Gastroesophageal sphincter (tissue), 4 donors: ENCODE results near the gene GABRA6. TPM values are rescaled to one million over a fixed set of nuclear protein-coding genes. Genes with fewer than 3 reads are reported as not detected.

Experiments used
- ATAC-seq: fragments of 150-250 bp; one replicate; pipeline ENCODE4 v1.9.1; 2016; ENCODE audit warnings: mild to moderate bottlenecking, moderate library complexity
- H3K27ac ChIP-seq, 4 donors: fragments of 200-600 bp; sonication (generic) in 3 of 4; 1 replicate in 3 of 4; 2 replicates in 1 of 4; pipeline ENCODE4 v1.5.1; 2016 to 2019
- H3K27me3 ChIP-seq: fragments of 200-600 bp; sonication (generic); one replicate; pipeline ENCODE4 v1.5.1; 2019
- H3K36me3 ChIP-seq, 2 donors: fragments of 200-600 bp; sonication (generic); one replicate each; pipeline ENCODE4 v1.5.1; 2019; ENCODE audit warnings: control low read depth in 1 of 2
- H3K4me1 ChIP-seq, 3 donors: fragments of 200-600 bp; sonication (generic); 1 replicate in 2 of 3; 2 replicates in 1 of 3; pipeline ENCODE4 v1.5.1; 2016 to 2019; ENCODE audit warnings: control low read depth in 2 of 3
- H3K4me3 ChIP-seq, 2 donors: fragments of 200-600 bp; sonication (generic); one replicate each; pipeline ENCODE4 v1.5.1; 2019; ENCODE audit warnings: mild to moderate bottlenecking in 1 of 2, moderate library complexity in 1 of 2
- H3K9me3 ChIP-seq, 3 donors: fragments of 200-600 bp; sonication (generic); one replicate each; pipeline ENCODE4 v1.5.1; 2017 to 2019; ENCODE audit warnings: control low read depth in 2 of 3
- CTCF ChIP-seq, 4 experiments: fragments of 200-600 bp in 2 of 4; fragments of 450-650 bp in 2 of 4; sonication (generic) in 1 of 4; IDR thresholded peaks; one replicate each; pipeline ENCODE4 v1.5.1; 2017 to 2019; ENCODE audit warnings: antibody characterized with exemption in 4 of 4, mild to moderate bottlenecking in 2 of 4, moderate library complexity in 2 of 4
- EP300 ChIP-seq: sonication (generic); formaldehyde crosslinking; IDR thresholded peaks from one replicate; pipeline ENCODE4 v1.6.1; 2017; ENCODE audit warnings: antibody characterized with exemption, mild to moderate bottlenecking
- POLR2A ChIP-seq, 2 donors: fragments of 450-650 bp; IDR thresholded peaks; one replicate each; pipeline ENCODE4 v1.6.1; 2017; ENCODE audit warnings: antibody characterized with exemption in 2 of 2, mild to moderate bottlenecking in 2 of 2, moderate library complexity in 1 of 2
- POLR2AphosphoS5 ChIP-seq: sonication (generic); formaldehyde crosslinking; IDR thresholded peaks from one replicate; pipeline ENCODE4 v1.6.1; 2017; ENCODE audit warnings: antibody characterized with exemption
- WGBS, 2 donors: methylation state at CpG; one replicate each; pipeline ENCODE4 v1.1.5; 2018; ENCODE audit warnings: low coverage in 1 of 2; 5-methylcytosine and 5-hydroxymethylcytosine counted together
- total RNA-seq, 4 donors: library from RNA; depleted of rRNA; stranded (reverse); fragments of >200 nt; gene quantifications; one replicate each; pipeline ENCODE4 v1.1.0, GENCODE V29; 2016

GABRA6 gene
- total RNA-seq, 4 donors from 2014 or later: 0.23 TPM; not detected in 3

DNA sequence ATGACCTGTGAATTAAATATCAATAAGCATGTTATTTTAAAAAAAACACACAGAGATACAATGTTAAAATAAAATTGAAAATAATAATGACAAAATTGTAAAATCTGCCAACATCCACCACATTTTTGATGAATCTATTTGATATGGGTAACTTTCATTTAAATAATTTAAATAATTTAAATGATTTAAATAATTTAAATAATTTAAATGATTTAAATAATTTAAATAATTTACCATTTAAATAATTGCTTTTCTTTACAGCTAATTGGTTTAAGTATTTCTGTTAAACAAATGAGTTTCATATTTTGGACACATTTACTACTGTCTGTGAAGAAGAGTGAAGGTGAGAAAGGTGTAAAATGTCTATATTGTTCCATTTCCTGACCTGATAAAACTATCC, 22.1 kb upstream of the GABRA6 start:
- no peak for TF ChIP-seq POLR2AphosphoS5
- no peak for TF ChIP-seq POLR2A (IDR thresholded peaks at IDR 0.05)
- no peak for TF ChIP-seq CTCF (IDR thresholded peaks at IDR 0.05)
- TF ChIP-seq EP300: no peak
- Histone ChIP-seq H3K36me3 (no peaks in the 10 kb centered on the region), H3K27ac (no peak overlapping the region), H3K27me3 (no peaks in the 10 kb centered on the region), H3K4me1 (no peaks in the 10 kb centered on the region), H3K9me3 (no peaks in the 10 kb centered on the region), H3K4me3 (no peak overlapping the region)
- ATAC-seq: no peak

- 9 to 19% methylated on average over 2 of the region's 2 CpGs for WGBS, 2 donors
- TF ChIP-seq EP300 (no peak), CTCF (IDR thresholded peaks at IDR 0.05) (peak in 2 of 4 experiments; percentile 24 to 39), POLR2A (IDR thresholded peaks at IDR 0.05) (no peak), POLR2AphosphoS5 (no peak)
- H3K9me3 ChIP-seq: peaks cover 0 to 2% (median 0%) of the 10 kb centered on the region in 3 donors
- no peak overlapping the region for H3K27ac ChIP-seq
- ATAC-seq: no peak
- no peaks in the 10 kb centered on the region for H3K36me3 ChIP-seq
- H3K4me3 ChIP-seq: no peak overlapping the region
- no peaks in the 10 kb centered on the region for H3K4me1 ChIP-seq
- no peaks in the 10 kb centered on the region for H3K27me3 ChIP-seq
Observed at GRCh38 chr5:161676103-161676502, 9.4 kb upstream of the GABRA6 start.

- Histone ChIP-seq H3K36me3 (no peaks in the 10 kb centered on the region), H3K27ac (no peak overlapping the region), H3K4me3 (no peak overlapping the region), H3K27me3 (no peaks in the 10 kb centered on the region), H3K9me3 (no peaks in the 10 kb centered on the region), H3K4me1 (no peaks in the 10 kb centered on the region)
- TF ChIP-seq EP300: no peak
- TF ChIP-seq POLR2A (IDR thresholded peaks at IDR 0.05): no peak
- no peak for TF ChIP-seq CTCF (IDR thresholded peaks at IDR 0.05)
- no peak for TF ChIP-seq POLR2AphosphoS5
- ATAC-seq: no peak
- 67 to 90% methylated on average over 3 to 7 of the region's 8 CpGs for WGBS, 2 donors
Observed at GRCh38 chr5:161686149-161686548, 628 bp downstream of the GABRA6 start.

DNA sequence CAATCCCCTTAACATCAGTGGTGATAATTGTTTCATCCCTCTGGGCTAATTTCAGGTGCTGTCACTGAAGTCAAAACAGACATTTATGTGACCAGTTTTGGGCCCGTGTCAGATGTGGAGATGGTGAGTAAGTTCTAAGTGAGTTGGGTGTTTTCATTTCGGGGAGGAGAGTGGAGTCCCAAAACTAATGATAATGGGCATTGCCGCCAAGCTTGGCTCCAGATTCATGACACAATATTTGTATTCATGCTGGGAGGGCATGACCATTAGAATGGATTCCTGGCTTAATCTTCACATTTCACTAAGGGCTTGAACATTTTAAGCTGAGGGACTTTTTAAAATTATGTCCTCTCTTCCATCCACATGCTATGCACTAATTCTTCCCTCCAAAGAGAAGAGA, 1.4 kb downstream of the GABRA6 start:
- H3K4me3 ChIP-seq: no peak overlapping the region
- TF ChIP-seq POLR2A (IDR thresholded peaks at IDR 0.05) (no peak), CTCF (IDR thresholded peaks at IDR 0.05) (no peak), POLR2AphosphoS5 (no peak), EP300 (no peak)
- H3K27me3 ChIP-seq: no peaks in the 10 kb centered on the region
- H3K36me3 ChIP-seq: no peaks in the 10 kb centered on the region
- ATAC-seq: no peak
- no peaks in the 10 kb centered on the region for H3K9me3 ChIP-seq
- H3K27ac ChIP-seq: no peak overlapping the region
- no peaks in the 10 kb centered on the region for H3K4me1 ChIP-seq
- WGBS, 2 donors: 74 to 77% methylated on average over 3 of the region's 3 CpGs

GRCh38 chr5:161687316-161687715, 1.8 kb downstream of the GABRA6 start:
- Histone ChIP-seq H3K9me3 (no peaks in the 10 kb centered on the region), H3K27me3 (no peaks in the 10 kb centered on the region), H3K4me3 (no peak overlapping the region), H3K4me1 (no peaks in the 10 kb centered on the region), H3K36me3 (no peaks in the 10 kb centered on the region), H3K27ac (no peak overlapping the region)
- no peak for TF ChIP-seq POLR2A (IDR thresholded peaks at IDR 0.05)
- no peak for TF ChIP-seq CTCF (IDR thresholded peaks at IDR 0.05)
- TF ChIP-seq POLR2AphosphoS5: no peak
- no peak for TF ChIP-seq EP300
- WGBS, 2 donors: 73 to 88% methylated on average over 2 of the region's 2 CpGs
- no peak for ATAC-seq
